Measurements from ENCODE around the gene PAX1. TPM values are rescaled to one million over a fixed set of nuclear protein-coding genes. Genes with fewer than 3 reads are reported as not detected.

The PAX1 gene
- total RNA-seq, 1 donor from 2014 or later = not detected

- intact Hi-C loops (cut with micrococcal nuclease) = no loop called here
These were observed 35.3 kb upstream of the PAX1 start for GRCh38 chr20:21670126-21670525.

DNA sequence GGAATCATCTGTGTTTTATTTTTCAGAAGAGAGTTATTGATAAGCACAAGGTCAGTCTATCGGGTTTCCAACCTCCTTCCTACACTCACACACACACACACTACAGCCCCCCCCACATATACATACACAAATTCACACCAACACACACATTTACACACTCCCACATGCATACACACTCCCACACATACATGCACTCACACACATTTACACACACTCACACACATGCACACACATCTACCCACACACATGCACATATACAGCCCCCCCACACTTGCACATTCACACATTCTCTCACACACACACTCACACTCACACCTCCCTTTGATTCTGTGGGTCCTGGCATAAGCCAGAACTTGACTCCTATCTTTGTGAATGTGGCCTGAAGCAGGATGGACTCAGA, 34.5 kb upstream of the PAX1 start:
- Histone ChIP-seq H3K9me3 (replicated peaks) (peaks cover 4% of the 10 kb centered on the region), H3K4me1 (no peaks in the 10 kb centered on the region), H3K36me3 (no peaks in the 10 kb centered on the region), H3K27me3 (ENCODE audit: low read depth) (peaks cover 16% of the 10 kb centered on the region), H3K27ac (replicated peaks) (no peak overlapping the region), H3K4me3 (no peak overlapping the region)
- intact Hi-C loops (cut with micrococcal nuclease) = no loop called here
- no peak for DNase-seq
- TF ChIP-seq CTCF (IDR thresholded peaks at IDR 0.05; ENCODE audit: borderline replicate concordance) = no peak

More at GRCh38 chr20:21670126-21670525, 35.3 kb upstream of the PAX1 start:
- no peak overlapping the region for H3K4me3 ChIP-seq
- peaks cover 16% of the 10 kb centered on the region for H3K27me3 ChIP-seq (ENCODE audit: low read depth)
- H3K9me3 ChIP-seq (replicated peaks) = no peaks in the 10 kb centered on the region
- H3K4me1 ChIP-seq = no peaks in the 10 kb centered on the region
- H3K36me3 ChIP-seq = no peaks in the 10 kb centered on the region
- no peak for TF ChIP-seq CTCF (IDR thresholded peaks at IDR 0.05; ENCODE audit: borderline replicate concordance)
- DNase-seq = no peak
- no peak overlapping the region for H3K27ac ChIP-seq (replicated peaks)

DNA sequence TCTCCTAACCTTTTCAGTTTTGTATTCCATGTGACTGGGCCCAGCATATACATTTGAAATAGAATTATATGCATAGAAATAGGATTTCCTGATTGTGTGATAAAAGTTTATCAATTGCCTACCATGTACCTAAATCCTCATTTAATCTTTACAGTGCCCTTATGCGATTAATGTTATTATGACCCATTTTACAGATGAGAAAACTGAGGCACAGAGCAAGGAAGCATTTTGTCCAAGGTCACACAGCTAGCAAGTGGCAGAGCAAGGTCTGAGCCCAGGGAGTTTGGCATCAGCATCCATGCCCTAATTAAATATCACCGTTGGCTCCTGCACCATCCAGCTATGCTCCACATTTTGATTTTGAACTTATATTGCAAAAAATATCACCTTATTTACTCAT, 28.2 kb upstream of the PAX1 start:
- Histone ChIP-seq H3K27ac (replicated peaks) (no peak overlapping the region), H3K27me3 (ENCODE audit: low read depth) (peaks cover 31% of the 10 kb centered on the region), H3K4me3 (no peak overlapping the region), H3K4me1 (no peaks in the 10 kb centered on the region), H3K9me3 (replicated peaks) (peaks cover 4% of the 10 kb centered on the region), H3K36me3 (no peaks in the 10 kb centered on the region)
- no peak for TF ChIP-seq CTCF (IDR thresholded peaks at IDR 0.05; ENCODE audit: borderline replicate concordance)
- intact Hi-C loops (cut with micrococcal nuclease) = no loop called here
- no peak for DNase-seq

DNA sequence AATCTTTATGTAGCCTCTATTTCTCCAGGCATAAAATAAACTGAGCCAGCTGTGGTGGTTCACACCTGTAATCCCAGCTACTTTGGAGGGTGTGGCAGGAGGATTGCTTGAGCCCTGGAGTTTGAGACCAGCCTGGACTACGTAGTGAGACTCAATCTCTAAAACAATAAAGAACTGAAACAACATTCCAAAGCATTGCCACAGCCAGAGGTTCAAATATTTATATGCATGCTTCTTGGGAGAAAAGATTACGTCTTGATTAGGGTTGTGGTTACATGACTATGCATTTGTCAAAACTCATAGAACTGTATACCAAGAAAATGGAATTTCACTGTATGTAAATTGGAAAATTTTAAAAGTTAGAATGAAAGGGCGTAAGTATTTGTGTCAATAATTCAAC, 27.7 kb upstream of the PAX1 start:
- no peaks in the 10 kb centered on the region for H3K36me3 ChIP-seq
- TF ChIP-seq CTCF (IDR thresholded peaks at IDR 0.05; ENCODE audit: borderline replicate concordance) = no peak
- no peak overlapping the region for H3K4me3 ChIP-seq
- peaks cover 31% of the 10 kb centered on the region for H3K27me3 ChIP-seq (ENCODE audit: low read depth)
- intact Hi-C loops (cut with micrococcal nuclease) = no loop called here
- no peak overlapping the region for H3K27ac ChIP-seq (replicated peaks)
- no peaks in the 10 kb centered on the region for H3K4me1 ChIP-seq
- DNase-seq = no peak
- H3K9me3 ChIP-seq (replicated peaks) = peaks cover 4% of the 10 kb centered on the region

DNA sequence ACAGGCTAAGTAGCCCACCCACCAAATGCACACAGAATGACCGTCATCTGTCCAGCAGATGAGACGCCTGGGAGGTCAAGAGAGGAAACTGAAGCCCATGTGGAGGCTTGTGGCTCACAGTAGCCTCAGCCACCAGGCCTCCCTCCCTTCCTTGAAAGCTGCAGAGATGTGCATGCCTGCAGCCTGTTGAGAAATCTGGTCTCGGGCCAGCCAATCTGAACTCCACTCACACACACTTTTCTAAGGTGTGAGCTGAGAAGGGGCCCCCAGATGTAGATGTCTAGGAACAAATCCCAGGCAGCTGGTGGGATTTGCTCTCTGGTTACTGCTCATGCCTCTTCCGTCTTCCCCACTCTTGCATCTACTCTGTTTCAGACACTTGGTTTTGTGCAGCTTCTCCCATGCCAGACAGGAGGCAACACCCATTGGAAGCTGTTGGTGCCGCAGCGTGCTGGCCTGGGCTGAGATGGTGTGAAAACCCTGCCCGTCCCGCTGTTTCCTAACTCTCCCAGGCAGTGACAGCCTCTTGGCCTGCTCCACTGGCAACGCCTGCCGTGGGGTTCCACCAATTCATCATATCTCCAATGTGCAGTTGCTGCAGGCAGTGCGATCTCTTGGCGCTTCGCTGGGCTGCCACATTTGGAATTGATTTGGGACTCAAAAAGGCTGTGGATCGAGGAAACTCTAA, 24.1 kb upstream of the PAX1 start:
- intact Hi-C loops (cut with micrococcal nuclease) = no loop called here
- H3K4me1 ChIP-seq = no peaks in the 10 kb centered on the region
- no peak overlapping the region for H3K27ac ChIP-seq (replicated peaks)
- H3K36me3 ChIP-seq = no peaks in the 10 kb centered on the region
- H3K4me3 ChIP-seq = peak overlapping the region; percentile 17
- no peak for DNase-seq
- peaks cover 27% of the 10 kb centered on the region for H3K27me3 ChIP-seq (ENCODE audit: low read depth)
- no peak for TF ChIP-seq CTCF (IDR thresholded peaks at IDR 0.05; ENCODE audit: borderline replicate concordance)
- H3K9me3 ChIP-seq (replicated peaks) = no peaks in the 10 kb centered on the region

Data from left ventricle myocardium inferior (tissue), 1 donor.